Upper lobe of left lung (tissue), 6 donors: ENCODE results near the gene PREP. TPM values are rescaled to one million over a fixed set of nuclear protein-coding genes. Genes with fewer than 3 reads are reported as not detected.

Experiments
- ATAC-seq, 2 donors: fragments of 200-7000 bp; cut with Tn5 transposase; one replicate each; pipeline ENCODE4 v1.9.1; 2022; ENCODE audit warnings: mild to moderate bottlenecking in 2 of 2, moderate library complexity in 2 of 2; ENCODE audit not compliant: low FRiP score in 2 of 2
- DNase-seq, 2 donors: peaks; one replicate each; pipeline ENCODE4 v3.0.0-alpha.2; 2019 to 2020
- H3K27ac ChIP-seq, 4 donors: fragments of 200-600 bp; sonication (generic); one replicate each; pipeline ENCODE4 v1.5.1; 2016 to 2019
- H3K27me3 ChIP-seq, 4 donors: fragments of 200-600 bp; sonication (generic); one replicate each; pipeline ENCODE4 v1.5.1; 2017 to 2019
- H3K36me3 ChIP-seq, 4 donors: fragments of 200-600 bp; sonication (generic); one replicate each; pipeline ENCODE4 v1.5.1; 2016 to 2019
- H3K4me1 ChIP-seq, 4 donors: fragments of 200-600 bp; sonication (generic); one replicate each; pipeline ENCODE4 v1.5.1; 2018 to 2019
- H3K4me3 ChIP-seq, 4 donors: fragments of 200-600 bp; sonication (generic); one replicate each; pipeline ENCODE4 v1.5.1; 2017 to 2019; ENCODE audit warnings: mild to moderate bottlenecking in 2 of 4, moderate library complexity in 1 of 4
- H3K9me3 ChIP-seq, 4 donors: fragments of 200-600 bp; sonication (generic); one replicate each; pipeline ENCODE4 v1.5.1; 2018 to 2019
- EP300 ChIP-seq, 4 donors: sonication (generic); formaldehyde crosslinking; IDR thresholded peaks; one replicate each; pipeline ENCODE4 v1.5.1; 2017; ENCODE audit warnings: antibody characterized with exemption in 4 of 4, control low read depth in 2 of 4
- POLR2A ChIP-seq, 4 donors: fragments of 450-650 bp; IDR thresholded peaks; one replicate each; pipeline ENCODE4 v1.5.1; 2016 to 2017; ENCODE audit warnings: antibody characterized with exemption in 4 of 4, mild to moderate bottlenecking in 2 of 4
- POLR2AphosphoS5 ChIP-seq, 2 donors: sonication (generic); formaldehyde crosslinking; IDR thresholded peaks; one replicate each; pipeline ENCODE4 v1.5.1; 2017; ENCODE audit warnings: antibody characterized with exemption in 2 of 2
- WGBS, 2 donors: methylation state at CpG; one replicate each; pipeline ENCODE4 v1.1.5; 2017 to 2018; 5-methylcytosine and 5-hydroxymethylcytosine counted together
- total RNA-seq, 6 donors: library from RNA; depleted of rRNA in 4 of 6; stranded (reverse); fragments of >200 nt in 4 of 6; gene quantifications; one replicate each; pipeline versions ENCODE4 v1.1.0 to v1.2.1, GENCODE V29; 2016 to 2021
- TF ChIP-seq, protein P1 (sequence below), 6 experiments: fragments of 450-650 bp in 4 of 6; fragments of 200-600 bp in 2 of 6; sonication (generic) in 2 of 6; IDR thresholded peaks; one replicate each; pipeline ENCODE4 v1.5.1; 2016 to 2019; ENCODE audit warnings: antibody characterized with exemption in 6 of 6
- donor health status: DM: no; HTN: no; CAD: no; lungs with moderate emphysema.
- donor health status: DM: no; HTN: yes; CAD: no; lungs with severe emphysema.

The PREP gene
- total RNA-seq, 6 donors from 2014 or later: 12.1 to 31.0 (median 28.9) TPM

- ATAC-seq: no peak
- H3K4me3 ChIP-seq: no peak overlapping the region
- no peak for DNase-seq
- H3K9me3 ChIP-seq: no peaks in the 10 kb centered on the region
- H3K27me3 ChIP-seq: no peaks in the 10 kb centered on the region
- H3K4me1 ChIP-seq: peaks cover 24 to 33% (median 29%) of the 10 kb centered on the region in 4 donors
- TF ChIP-seq EP300 (IDR thresholded peaks at IDR 0.05) (no peak), POLR2A (IDR thresholded peaks at IDR 0.05) (no peak), POLR2AphosphoS5 (IDR thresholded peaks at IDR 0.05) (no peak)
- TF ChIP-seq, protein P1, sequence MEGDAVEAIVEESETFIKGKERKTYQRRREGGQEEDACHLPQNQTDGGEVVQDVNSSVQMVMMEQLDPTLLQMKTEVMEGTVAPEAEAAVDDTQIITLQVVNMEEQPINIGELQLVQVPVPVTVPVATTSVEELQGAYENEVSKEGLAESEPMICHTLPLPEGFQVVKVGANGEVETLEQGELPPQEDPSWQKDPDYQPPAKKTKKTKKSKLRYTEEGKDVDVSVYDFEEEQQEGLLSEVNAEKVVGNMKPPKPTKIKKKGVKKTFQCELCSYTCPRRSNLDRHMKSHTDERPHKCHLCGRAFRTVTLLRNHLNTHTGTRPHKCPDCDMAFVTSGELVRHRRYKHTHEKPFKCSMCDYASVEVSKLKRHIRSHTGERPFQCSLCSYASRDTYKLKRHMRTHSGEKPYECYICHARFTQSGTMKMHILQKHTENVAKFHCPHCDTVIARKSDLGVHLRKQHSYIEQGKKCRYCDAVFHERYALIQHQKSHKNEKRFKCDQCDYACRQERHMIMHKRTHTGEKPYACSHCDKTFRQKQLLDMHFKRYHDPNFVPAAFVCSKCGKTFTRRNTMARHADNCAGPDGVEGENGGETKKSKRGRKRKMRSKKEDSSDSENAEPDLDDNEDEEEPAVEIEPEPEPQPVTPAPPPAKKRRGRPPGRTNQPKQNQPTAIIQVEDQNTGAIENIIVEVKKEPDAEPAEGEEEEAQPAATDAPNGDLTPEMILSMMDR (IDR thresholded peaks at IDR 0.05): no peak
- H3K36me3 ChIP-seq: peaks cover 0 to 30% (median 14%) of the 10 kb centered on the region in 4 donors
- 79 to 94% methylated on average over 5 of the region's 5 CpGs for WGBS, 2 donors
- H3K27ac ChIP-seq: no peak overlapping the region
These were observed 4.0 kb downstream of the PREP start for GRCh38 chr6:105398859-105399258.

GRCh38 chr6:105397987-105398386, 4.9 kb downstream of the PREP start:
- no peak for ATAC-seq

GRCh38 chr6:105391705-105392104, 11.2 kb downstream of the PREP start:
- H3K4me1 ChIP-seq: peaks cover 0 to 9% (median 3%) of the 10 kb centered on the region in 4 donors
- H3K27me3 ChIP-seq: no peaks in the 10 kb centered on the region
- H3K27ac ChIP-seq: no peak overlapping the region
- DNase-seq: no peak
- H3K9me3 ChIP-seq: no peaks in the 10 kb centered on the region
- no peak for TF ChIP-seq POLR2AphosphoS5 (IDR thresholded peaks at IDR 0.05)
- TF ChIP-seq EP300 (IDR thresholded peaks at IDR 0.05): no peak
- no peak for TF ChIP-seq POLR2A (IDR thresholded peaks at IDR 0.05)
- TF ChIP-seq, protein P1 (IDR thresholded peaks at IDR 0.05): no peak
- ATAC-seq: no peak
- H3K36me3 ChIP-seq: peaks cover 0 to 30% (median 13%) of the 10 kb centered on the region in 4 donors
- 94 to 98% methylated on average over 6 of the region's 6 CpGs for WGBS, 2 donors
- no peak overlapping the region for H3K4me3 ChIP-seq

More at GRCh38 chr6:105397987-105398386, 4.9 kb downstream of the PREP start:
- Histone ChIP-seq H3K27me3 (no peaks in the 10 kb centered on the region), H3K4me1 (peaks cover 21 to 28% (median 26%) of the 10 kb centered on the region in 4 donors), H3K36me3 (peaks cover 0 to 31% (median 14%) of the 10 kb centered on the region in 4 donors), H3K9me3 (no peaks in the 10 kb centered on the region), H3K4me3 (no peak overlapping the region), H3K27ac (no peak overlapping the region)
- WGBS, 2 donors: 46 to 54% methylated on average over 6 of the region's 6 CpGs
- TF ChIP-seq POLR2A (IDR thresholded peaks at IDR 0.05) (no peak), POLR2AphosphoS5 (IDR thresholded peaks at IDR 0.05) (no peak), EP300 (IDR thresholded peaks at IDR 0.05) (no peak)
- TF ChIP-seq, protein P1 (IDR thresholded peaks at IDR 0.05): no peak
- DNase-seq: no peak

- Histone ChIP-seq H3K27me3 (no peaks in the 10 kb centered on the region), H3K4me3 (no peak overlapping the region), H3K4me1 (peaks cover 0 to 9% (median 3%) of the 10 kb centered on the region in 4 donors), H3K27ac (no peak overlapping the region), H3K9me3 (no peaks in the 10 kb centered on the region), H3K36me3 (peaks cover 0 to 12% (median under 1%) of the 10 kb centered on the region in 4 donors)
- no peak for ATAC-seq
- DNase-seq: no peak
- WGBS, 2 donors: 75 to 82% methylated on average over 5 of the region's 5 CpGs
- no peak for TF ChIP-seq POLR2A (IDR thresholded peaks at IDR 0.05)
- no peak for TF ChIP-seq EP300 (IDR thresholded peaks at IDR 0.05)
- TF ChIP-seq, protein P1 (IDR thresholded peaks at IDR 0.05): no peak
- no peak for TF ChIP-seq POLR2AphosphoS5 (IDR thresholded peaks at IDR 0.05)
These were observed 13.3 kb downstream of the PREP start for GRCh38 chr6:105389543-105389942.

DNA sequence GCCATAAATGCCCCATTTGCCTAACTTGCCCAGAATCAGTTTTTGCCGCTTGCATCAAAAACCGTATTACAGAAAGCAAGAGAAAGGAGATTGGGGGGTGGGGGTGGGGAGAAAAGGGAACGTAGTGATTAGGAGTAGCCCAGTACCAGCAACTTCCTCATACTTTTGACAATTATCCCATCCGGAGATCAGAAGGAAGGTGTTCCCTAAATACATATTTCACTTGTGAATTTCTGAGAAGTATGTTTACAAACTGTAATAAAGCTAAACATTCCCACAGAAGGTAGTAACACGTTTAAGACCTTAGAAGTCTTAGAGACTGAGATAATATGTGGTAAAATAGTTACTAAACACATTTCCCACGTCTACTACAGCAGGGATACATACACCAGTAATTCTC, 14.5 kb downstream of the PREP start:
- no peak overlapping the region for H3K27ac ChIP-seq
- WGBS, 2 donors: 46 to 56% methylated on average over 6 of the region's 6 CpGs
- peaks cover 0 to 16% (median 2%) of the 10 kb centered on the region in 4 donors for H3K36me3 ChIP-seq
- H3K27me3 ChIP-seq: no peaks in the 10 kb centered on the region
- H3K4me3 ChIP-seq: no peak overlapping the region
- no peak for TF ChIP-seq POLR2AphosphoS5 (IDR thresholded peaks at IDR 0.05)
- ATAC-seq (no peak), DNase-seq (no peak)
- H3K9me3 ChIP-seq: no peaks in the 10 kb centered on the region
- H3K4me1 ChIP-seq: peaks cover 0 to 10% (median 4%) of the 10 kb centered on the region in 4 donors
